GM19351 (cell line): ENCODE data around the gene CENPU.

ENCODE experiments used
- ATAC-seq: cut with Tn5 transposase; IDR thresholded peaks from one replicate; pipeline ENCODE4 v1.9.1; 2021; ENCODE audit warnings: mild to moderate bottlenecking, moderate library complexity; ENCODE audit not compliant: unreplicated experiment

Gene CENPU

DNA sequence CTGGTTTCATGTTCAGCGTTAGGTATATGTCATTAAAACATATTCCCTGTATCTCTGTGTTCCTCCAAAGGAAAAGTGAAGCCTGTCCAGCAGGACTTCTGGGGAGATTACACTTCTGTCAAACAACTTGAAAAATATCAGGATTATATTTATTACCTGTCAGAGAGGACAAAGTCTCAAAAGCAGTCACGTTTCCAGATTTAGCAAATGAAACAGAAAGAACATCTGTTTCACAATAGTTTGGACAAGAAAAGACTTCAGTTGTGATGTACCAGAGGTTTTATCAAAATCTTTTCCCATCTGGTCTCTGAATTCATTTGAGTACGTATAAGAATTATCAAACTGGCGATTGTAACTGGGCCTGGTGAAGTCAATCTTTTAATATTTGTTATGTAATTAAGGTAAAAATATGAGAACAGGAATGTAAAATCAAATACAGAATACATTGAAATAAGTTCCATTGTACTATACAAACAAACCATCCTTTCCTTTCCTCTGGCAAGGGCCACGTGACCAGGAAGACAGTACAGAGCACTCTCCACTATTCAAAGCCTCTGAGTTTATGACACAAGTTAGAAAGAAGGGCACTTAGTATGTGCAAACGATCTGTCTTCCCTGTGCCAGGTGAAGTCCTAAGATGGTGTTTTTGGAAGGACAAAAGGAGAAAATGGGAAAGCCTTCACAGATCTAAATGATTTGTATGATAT lies 87.8 kb downstream of the CENPU start:
- ATAC-seq: no peak

DNA sequence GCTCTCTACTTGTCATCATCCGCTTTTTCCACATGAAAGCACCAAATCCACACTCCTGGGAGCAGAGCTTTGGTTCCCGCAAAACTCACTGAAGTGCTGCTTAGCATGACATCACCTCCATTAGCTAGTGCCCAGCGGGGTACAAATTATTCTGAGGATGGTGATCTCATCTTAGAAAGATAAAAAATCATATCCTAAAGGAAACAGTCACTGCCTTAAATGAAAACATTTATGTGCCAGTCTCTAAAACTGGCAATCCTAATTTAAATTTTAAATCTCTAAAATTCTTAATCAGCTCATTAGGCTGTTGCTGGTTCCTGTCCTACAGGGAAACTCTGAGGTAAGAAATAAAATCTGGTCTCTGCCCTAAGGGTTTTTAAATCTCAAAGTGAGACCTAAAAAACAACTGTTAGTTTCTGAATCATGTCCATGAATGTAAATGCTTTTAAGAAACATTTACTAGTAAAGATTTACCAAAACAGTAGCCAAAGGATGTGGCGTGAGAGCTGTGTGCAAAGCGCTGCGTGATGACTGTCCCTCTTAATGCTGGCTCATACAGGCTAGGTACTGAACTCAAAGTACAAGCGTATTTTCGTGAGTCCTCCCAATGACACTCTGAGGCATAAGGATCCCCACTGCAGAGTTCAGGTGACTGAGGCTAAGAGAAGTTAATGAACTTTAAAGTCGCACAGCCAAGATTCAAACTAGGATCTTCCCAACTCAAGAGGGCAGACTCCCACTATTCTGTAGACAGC lies 89.2 kb downstream of the CENPU start:
- no peak for ATAC-seq
